Measurements from ENCODE around the gene FLYWCH1.
"Not testable (repeated sequence)": the region's sequence is repeated elsewhere in the genome, so short reads cannot be mapped to it uniquely, and the experiment has no call there.

Gene FLYWCH1

GRCh38 chr16:2905988-2906387 is 5.7 kb upstream of the FLYWCH1 start:
- TF ChIP-seq ZNF274 (IDR thresholded peaks at IDR 0.05; ENCODE audit: low read depth, low read length) = no peak
- no peak overlapping the region; the same call in 1 of the 2 replicates for H3K4me3 ChIP-seq (ENCODE audit: low read length)

GRCh38 chr16:2907084-2907753 is 4.5 kb upstream of the FLYWCH1 start:
- not testable (repeated sequence) for H3K4me3 ChIP-seq (ENCODE audit: low read length)

GRCh38 chr16:2910441-2910969 is 1.2 kb upstream of the FLYWCH1 start:
- no peak for TF ChIP-seq ZNF274 (IDR thresholded peaks at IDR 0.05; ENCODE audit: low read depth, low read length)
- no peak overlapping the region for H3K4me3 ChIP-seq (ENCODE audit: low read length)

- H3K4me3 ChIP-seq (ENCODE audit: low read length) = peak overlapping the region; percentile 65
- no peak for TF ChIP-seq ZNF274 (IDR thresholded peaks at IDR 0.05; ENCODE audit: low read depth, low read length)
These were observed 834 bp downstream of the FLYWCH1 start for GRCh38 chr16:2912330-2913199.

GRCh38 chr16:2913603-2914002 is 1.9 kb downstream of the FLYWCH1 start:
- TF ChIP-seq ZNF274 (IDR thresholded peaks at IDR 0.05; ENCODE audit: low read depth, low read length) = no peak
- H3K4me3 ChIP-seq (ENCODE audit: low read length) = no peak overlapping the region

GRCh38 chr16:2914233-2914632 is 2.5 kb downstream of the FLYWCH1 start:
- no peak overlapping the region for H3K4me3 ChIP-seq (ENCODE audit: low read length)
- no peak for TF ChIP-seq ZNF274 (IDR thresholded peaks at IDR 0.05; ENCODE audit: low read depth, low read length)

GRCh38 chr16:2915196-2915929 is 3.6 kb downstream of the FLYWCH1 start:
- TF ChIP-seq ZNF274 (IDR thresholded peaks at IDR 0.05; ENCODE audit: low read depth, low read length) = no peak
- no peak overlapping the region for H3K4me3 ChIP-seq (ENCODE audit: low read length)

GRCh38 chr16:2919511-2920255 is 8.0 kb downstream of the FLYWCH1 start:
- TF ChIP-seq ZNF274 (IDR thresholded peaks at IDR 0.05; ENCODE audit: low read depth, low read length) = no peak

GRCh38 chr16:2923481-2923880 is 11.8 kb downstream of the FLYWCH1 start:
- H3K4me3 ChIP-seq (ENCODE audit: low read length) = no peak overlapping the region
- no peak for TF ChIP-seq ZNF274 (IDR thresholded peaks at IDR 0.05; ENCODE audit: low read depth, low read length)

More at GRCh38 chr16:2919511-2920255, 8.0 kb downstream of the FLYWCH1 start:
- no peak overlapping the region for H3K4me3 ChIP-seq (ENCODE audit: low read length)

- no peak for TF ChIP-seq ZNF274 (IDR thresholded peaks at IDR 0.05; ENCODE audit: low read depth, low read length)
- H3K4me3 ChIP-seq (ENCODE audit: low read length) = no peak overlapping the region
These were observed 13.4 kb downstream of the FLYWCH1 start for GRCh38 chr16:2924901-2925755.

GRCh38 chr16:2925951-2926649 is 14.4 kb downstream of the FLYWCH1 start:
- H3K4me3 ChIP-seq (ENCODE audit: low read length) = no peak overlapping the region
- TF ChIP-seq ZNF274 (IDR thresholded peaks at IDR 0.05; ENCODE audit: low read depth, low read length) = no peak

- no peak overlapping the region for H3K4me3 ChIP-seq (ENCODE audit: low read length)
- TF ChIP-seq ZNF274 (IDR thresholded peaks at IDR 0.05; ENCODE audit: low read depth, low read length) = no peak
These were observed 14.9 kb downstream of the FLYWCH1 start for GRCh38 chr16:2926650-2926999.
